Caco-2 (cell line): ENCODE measurements around the gene HAUS7. TPM values are rescaled to one million over a fixed set of nuclear protein-coding genes. Genes with fewer than 3 reads are reported as not detected.

Experiments used
- BruUV-seq: library from RNA; stranded (reverse); fragments of 400-500 nt; replicated peaks from 2 replicates; lab custom pipeline; 2021; lab: Mats Ljungman, UMichigan
- CTCF ChIA-PET: fragments of 300-600 bp; sonication (Branson Sonifier 250); formaldehyde crosslinking; loops from one replicate; lab custom pipeline; 2022; ENCODE audit warnings: antibody characterized with exemption; lab: Charles Lee
- POLR2A ChIA-PET: fragments of 300-600 bp; sonication (Branson Sonifier 250); formaldehyde crosslinking; loops from one replicate; lab custom pipeline; 2022; ENCODE audit warnings: antibody characterized with exemption; lab: Charles Lee
- DNase-seq, 2 experiments: peaks; one replicate each; pipeline versions ENCODE4 v3.0.0 to v3.0.0-alpha.2; 2020 to 2022
- H3K27me3 ChIP-seq: replicated peaks from 2 replicates; pipeline ENCODE4 v1.6.0; 2011; ENCODE audit warnings: low read length; ENCODE audit not compliant: control insufficient read depth, insufficient read depth
- H3K36me3 ChIP-seq: 2 replicates; pipeline ENCODE4 v1.5.1; 2011; ENCODE audit warnings: low read length; ENCODE audit not compliant: control insufficient read depth, insufficient read depth
- H3K4me1 ChIP-seq: fragments of 250-450 bp; sonication (Bioruptor Pico); 2 replicates; pipeline ENCODE4 v1.5.1; 2020; ENCODE audit warnings: mild to moderate bottlenecking
- H3K4me3 ChIP-seq: 2 replicates; pipeline ENCODE4 v1.5.1; 2011; ENCODE audit warnings: low read depth, mild to moderate bottlenecking, control low read depth, low read length
- H3K9me3 ChIP-seq: fragments of 250-450 bp; sonication (Bioruptor Pico); 2 replicates; pipeline ENCODE4 v1.5.1; 2020; ENCODE audit warnings: mild to moderate bottlenecking, moderate library complexity
- H3K27ac Mint-ChIP-seq: one replicate; pipeline ENCODE4 v1.8.0; 2022; ENCODE audit warnings: mixed read lengths; ENCODE audit not compliant: unreplicated experiment
- H3K27me3 Mint-ChIP-seq: one replicate; pipeline ENCODE4 v1.8.0; 2022; ENCODE audit warnings: mixed read lengths; ENCODE audit not compliant: insufficient read depth, unreplicated experiment
- H3K36me3 Mint-ChIP-seq: one replicate; pipeline ENCODE4 v1.8.0; 2022; ENCODE audit warnings: mild to moderate bottlenecking, mixed read lengths; ENCODE audit not compliant: insufficient read depth, unreplicated experiment
- H3K4me1 Mint-ChIP-seq: one replicate; pipeline ENCODE4 v1.8.0; 2022; ENCODE audit warnings: low read depth, mixed read lengths; ENCODE audit not compliant: unreplicated experiment
- H3K4me3 Mint-ChIP-seq: one replicate; pipeline ENCODE4 v1.8.0; 2022; ENCODE audit warnings: mild to moderate bottlenecking, moderate library complexity, mixed read lengths; ENCODE audit not compliant: unreplicated experiment
- H3K9me3 Mint-ChIP-seq: one replicate; pipeline ENCODE4 v1.8.0; 2022; ENCODE audit warnings: mixed read lengths; ENCODE audit not compliant: unreplicated experiment
- CTCF ChIP-seq, 2 experiments: fragments of 200-600 bp in 1 of 2; IDR thresholded peaks; 1 replicate in 1 of 2; 2 replicates in 1 of 2; pipeline versions ENCODE4 v1.5.1 to v1.8.0; 2011 to 2022; ENCODE audit warnings: antibody characterized with exemption in 1 of 2, control low read depth in 1 of 2, inconsistent platforms in 1 of 2, low read depth in 1 of 2, low read length in 1 of 2, mild to moderate bottlenecking in 1 of 2, moderate library complexity in 1 of 2; ENCODE audit not compliant: insufficient read depth in 1 of 2, severe bottlenecking in 1 of 2, unreplicated experiment in 1 of 2
- intact Hi-C: fragments of 100-400 bp; cut with micrococcal nuclease; formaldehyde crosslinking; loops from one replicate; pipeline ENCODE4 v1.10.0; 2022; ENCODE audit not compliant: unreplicated experiment
- total RNA-seq: library from RNA; stranded (reverse); gene quantifications from 2 replicates; pipeline ENCODE4 v1.2.3, GENCODE V29; 2022

HAUS7 gene
- total RNA-seq, 1 experiment from 2014 or later = 34.0 TPM

- H3K4me1 ChIP-seq = no peaks in the 10 kb centered on the region
- no peaks in the 10 kb centered on the region for H3K9me3 ChIP-seq
- H3K27ac Mint-ChIP-seq = no peak overlapping the region
- ChIA-PET CTCF (no interaction called here), POLR2A (no interaction called here)
- H3K36me3 Mint-ChIP-seq = peaks cover 10% of the 10 kb centered on the region
- no peak overlapping the region for H3K4me3 ChIP-seq
- no peak for TF ChIP-seq CTCF (IDR thresholded peaks at IDR 0.05; ENCODE audit: insufficient read depth in 1 of 2, low read depth in 1 of 2, low read length in 1 of 2, severe bottlenecking in 1 of 2, unreplicated experiment in 1 of 2)
- no TSS peak for BruUV-seq
- H3K27me3 Mint-ChIP-seq = peaks cover 3% of the 10 kb centered on the region
- no peaks in the 10 kb centered on the region for H3K9me3 Mint-ChIP-seq
- no peaks in the 10 kb centered on the region for H3K4me1 Mint-ChIP-seq
- no peak overlapping the region for H3K4me3 Mint-ChIP-seq
- DNase-seq = no peak
- intact Hi-C loops = no loop called here
- no peaks in the 10 kb centered on the region for H3K36me3 ChIP-seq
- H3K27me3 ChIP-seq = no peaks in the 10 kb centered on the region
Measured at GRCh38 chrX:153441296-153441695, 29.1 kb downstream of the HAUS7 start.

GRCh38 chrX:153440556-153441135, 29.7 kb downstream of the HAUS7 start:
- DNase-seq = no peak
- intact Hi-C loops = no loop called here
- ChIA-PET POLR2A (no interaction called here), CTCF (no interaction called here)
- no peaks in the 10 kb centered on the region for H3K9me3 ChIP-seq
- no peak overlapping the region for H3K4me3 ChIP-seq
- Mint-ChIP-seq H3K27ac (no peak overlapping the region), H3K27me3 (peaks cover 3% of the 10 kb centered on the region), H3K9me3 (no peaks in the 10 kb centered on the region), H3K4me1 (no peaks in the 10 kb centered on the region), H3K36me3 (peaks cover 10% of the 10 kb centered on the region), H3K4me3 (no peak overlapping the region)
- no TSS peak for BruUV-seq
- no peaks in the 10 kb centered on the region for H3K27me3 ChIP-seq
- no peak for TF ChIP-seq CTCF (IDR thresholded peaks at IDR 0.05; ENCODE audit: insufficient read depth in 1 of 2, low read depth in 1 of 2, low read length in 1 of 2, severe bottlenecking in 1 of 2, unreplicated experiment in 1 of 2)
- H3K36me3 ChIP-seq = no peaks in the 10 kb centered on the region
- H3K4me1 ChIP-seq = no peaks in the 10 kb centered on the region

GRCh38 chrX:153439977-153440376, 30.4 kb downstream of the HAUS7 start:
- intact Hi-C loops = loop anchor here (10.0 kb wide), 1 partner anchor 405 kb away; no protein-coding TSS in a partner anchor
- ChIA-PET CTCF (no interaction called here), POLR2A (no interaction called here)
- no TSS peak for BruUV-seq
- DNase-seq = no peak
- Mint-ChIP-seq H3K9me3 (no peaks in the 10 kb centered on the region), H3K4me3 (no peak overlapping the region), H3K27ac (no peak overlapping the region), H3K4me1 (no peaks in the 10 kb centered on the region), H3K27me3 (peaks cover 3% of the 10 kb centered on the region), H3K36me3 (peaks cover 10% of the 10 kb centered on the region)
- Histone ChIP-seq H3K36me3 (no peaks in the 10 kb centered on the region), H3K9me3 (no peaks in the 10 kb centered on the region), H3K4me3 (no peak overlapping the region), H3K4me1 (no peaks in the 10 kb centered on the region), H3K27me3 (no peaks in the 10 kb centered on the region)
- TF ChIP-seq CTCF (IDR thresholded peaks at IDR 0.05; ENCODE audit: insufficient read depth in 1 of 2, low read depth in 1 of 2, low read length in 1 of 2, severe bottlenecking in 1 of 2, unreplicated experiment in 1 of 2) = no peak
